OCI-LY7 (cell line): ENCODE data around the gene COL4A2.

ENCODE experiments used
- EZH2phosphoT487 ChIP-seq: fragments of 200-600 bp; sonication (generic); IDR thresholded peaks from 2 replicates; pipeline ENCODE4 v1.6.1; 2018; ENCODE audit warnings: low read depth, borderline replicate concordance, mild to moderate bottlenecking, mixed run types, antibody characterized with exemption, low read length, moderate library complexity, mixed read lengths
- TF ChIP-seq, protein P1 (sequence below): fragments of 200-600 bp; sonication (generic); conservative IDR thresholded peaks from 2 replicates; pipeline ENCODE4 v1.5.1; 2014; ENCODE audit warnings: mild to moderate bottlenecking, antibody characterized with exemption, low read length, moderate library complexity, mixed read lengths

DNA sequence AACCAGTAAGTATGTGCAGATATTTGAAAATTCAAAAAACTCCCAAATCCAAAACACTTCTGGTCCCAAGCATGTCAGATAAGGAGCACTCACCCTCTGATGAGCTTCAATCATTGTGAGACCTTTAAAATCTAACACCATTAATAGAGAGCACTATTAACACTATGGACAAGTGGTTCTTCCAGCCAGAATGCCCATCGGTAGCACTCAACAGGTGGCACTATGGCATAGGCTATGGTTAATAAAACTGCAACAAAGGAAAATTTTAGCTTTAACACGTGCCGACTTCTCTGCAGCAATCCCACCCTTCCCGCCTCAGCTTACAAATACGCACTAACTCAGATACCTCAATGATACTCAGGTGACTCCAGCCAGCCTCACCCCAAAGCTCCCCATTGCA lies 62.3 kb downstream of the COL4A2 start:
- TF ChIP-seq, protein P1, sequence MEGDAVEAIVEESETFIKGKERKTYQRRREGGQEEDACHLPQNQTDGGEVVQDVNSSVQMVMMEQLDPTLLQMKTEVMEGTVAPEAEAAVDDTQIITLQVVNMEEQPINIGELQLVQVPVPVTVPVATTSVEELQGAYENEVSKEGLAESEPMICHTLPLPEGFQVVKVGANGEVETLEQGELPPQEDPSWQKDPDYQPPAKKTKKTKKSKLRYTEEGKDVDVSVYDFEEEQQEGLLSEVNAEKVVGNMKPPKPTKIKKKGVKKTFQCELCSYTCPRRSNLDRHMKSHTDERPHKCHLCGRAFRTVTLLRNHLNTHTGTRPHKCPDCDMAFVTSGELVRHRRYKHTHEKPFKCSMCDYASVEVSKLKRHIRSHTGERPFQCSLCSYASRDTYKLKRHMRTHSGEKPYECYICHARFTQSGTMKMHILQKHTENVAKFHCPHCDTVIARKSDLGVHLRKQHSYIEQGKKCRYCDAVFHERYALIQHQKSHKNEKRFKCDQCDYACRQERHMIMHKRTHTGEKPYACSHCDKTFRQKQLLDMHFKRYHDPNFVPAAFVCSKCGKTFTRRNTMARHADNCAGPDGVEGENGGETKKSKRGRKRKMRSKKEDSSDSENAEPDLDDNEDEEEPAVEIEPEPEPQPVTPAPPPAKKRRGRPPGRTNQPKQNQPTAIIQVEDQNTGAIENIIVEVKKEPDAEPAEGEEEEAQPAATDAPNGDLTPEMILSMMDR = no peak
- no peak for TF ChIP-seq EZH2phosphoT487
